ENCODE measurements around the gene FOXA3. TPM values are rescaled to one million over a fixed set of nuclear protein-coding genes. Genes with fewer than 3 reads are reported as not detected.
A peak's percentile ranks its signal among the peaks of the same experiment; 100 is the strongest.

FOXA3 gene
- total and polyA plus RNA-seq, 2 experiments from 2014 or later, result 14.6 to 18.6 TPM

DNA sequence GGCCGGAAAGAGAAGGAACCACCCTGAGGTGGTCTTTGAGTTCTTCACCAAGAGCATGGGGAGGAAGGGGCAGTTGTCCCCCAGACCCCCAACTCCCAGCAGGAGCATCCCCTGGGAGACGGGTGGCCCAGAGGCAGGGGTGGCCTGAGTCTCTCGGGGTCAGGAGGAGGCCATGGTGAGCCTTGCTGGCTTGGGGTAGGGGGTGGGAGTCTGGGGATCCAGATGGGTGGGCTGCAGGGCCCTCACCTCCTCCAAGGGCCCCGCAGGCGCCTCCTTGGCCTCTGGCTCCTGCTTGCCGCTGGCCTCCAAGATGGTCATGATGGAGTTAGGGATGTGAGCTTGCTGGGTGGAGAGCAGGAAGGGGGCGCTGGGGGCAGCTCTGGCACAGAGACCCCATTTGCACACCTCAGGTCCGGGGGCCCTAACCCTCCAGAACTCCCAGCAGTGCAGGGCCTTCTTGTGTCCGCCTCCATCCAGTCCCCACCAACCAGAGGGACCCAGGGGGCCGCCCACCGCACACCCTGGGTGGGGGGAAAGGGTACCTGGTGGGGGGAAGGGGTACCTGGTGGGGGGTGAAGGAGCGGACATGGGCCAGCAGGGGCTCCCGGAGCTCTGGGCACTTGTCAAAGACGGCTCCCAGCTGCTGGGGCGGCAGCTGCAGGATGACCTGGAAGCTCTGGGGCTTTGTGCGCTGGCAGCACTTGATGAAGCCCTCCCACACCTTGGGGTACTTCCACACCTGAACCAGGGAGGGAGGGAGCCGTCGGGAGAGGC lies 47.7 kb upstream of the FOXA3 start:
- H3K4me2 ChIP-seq, result peak overlapping the region; percentile 86
- no peaks in the 10 kb centered on the region for H3K79me2 ChIP-seq
- no peaks in the 10 kb centered on the region for H3K9me3 ChIP-seq (ENCODE audit: low read depth)
- no peaks in the 10 kb centered on the region for H3K36me3 ChIP-seq (replicated peaks; ENCODE audit: insufficient read depth, low read depth)
- no peak for DNase-seq (ENCODE audit: low spot score)
- no peak overlapping the region for H3K4me3 ChIP-seq
- H3K9me2 ChIP-seq (replicated peaks; ENCODE audit: insufficient read depth), result no peaks in the 10 kb centered on the region
- TF ChIP-seq, protein P1, sequence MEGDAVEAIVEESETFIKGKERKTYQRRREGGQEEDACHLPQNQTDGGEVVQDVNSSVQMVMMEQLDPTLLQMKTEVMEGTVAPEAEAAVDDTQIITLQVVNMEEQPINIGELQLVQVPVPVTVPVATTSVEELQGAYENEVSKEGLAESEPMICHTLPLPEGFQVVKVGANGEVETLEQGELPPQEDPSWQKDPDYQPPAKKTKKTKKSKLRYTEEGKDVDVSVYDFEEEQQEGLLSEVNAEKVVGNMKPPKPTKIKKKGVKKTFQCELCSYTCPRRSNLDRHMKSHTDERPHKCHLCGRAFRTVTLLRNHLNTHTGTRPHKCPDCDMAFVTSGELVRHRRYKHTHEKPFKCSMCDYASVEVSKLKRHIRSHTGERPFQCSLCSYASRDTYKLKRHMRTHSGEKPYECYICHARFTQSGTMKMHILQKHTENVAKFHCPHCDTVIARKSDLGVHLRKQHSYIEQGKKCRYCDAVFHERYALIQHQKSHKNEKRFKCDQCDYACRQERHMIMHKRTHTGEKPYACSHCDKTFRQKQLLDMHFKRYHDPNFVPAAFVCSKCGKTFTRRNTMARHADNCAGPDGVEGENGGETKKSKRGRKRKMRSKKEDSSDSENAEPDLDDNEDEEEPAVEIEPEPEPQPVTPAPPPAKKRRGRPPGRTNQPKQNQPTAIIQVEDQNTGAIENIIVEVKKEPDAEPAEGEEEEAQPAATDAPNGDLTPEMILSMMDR (IDR thresholded peaks at IDR 0.05; ENCODE audit: poor library complexity), result no peak
- no peak for TF ChIP-seq EZH2phosphoT487 (IDR thresholded peaks at IDR 0.05; ENCODE audit: low read depth, severe bottlenecking, unreplicated experiment)
- TF ChIP-seq EZH2 (IDR thresholded peaks at IDR 0.05; ENCODE audit: borderline replicate concordance), result no peak
- H3K27me3 ChIP-seq, result no peaks in the 10 kb centered on the region
- WGBS (ENCODE audit: low lambda C conversion rate, missing lambda C conversion rate), result 76% methylated on average over 14 of the region's 18 CpGs
- H3K27ac ChIP-seq, result peak overlapping the region; percentile 27
- no peaks in the 10 kb centered on the region for H4K20me1 ChIP-seq (ENCODE audit: insufficient read depth, poor library complexity, severe bottlenecking)
- no peak overlapping the region for H2AFZ ChIP-seq
- H3K4me1 ChIP-seq (ENCODE audit: insufficient read depth), result peaks cover 7% of the 10 kb centered on the region

DNA sequence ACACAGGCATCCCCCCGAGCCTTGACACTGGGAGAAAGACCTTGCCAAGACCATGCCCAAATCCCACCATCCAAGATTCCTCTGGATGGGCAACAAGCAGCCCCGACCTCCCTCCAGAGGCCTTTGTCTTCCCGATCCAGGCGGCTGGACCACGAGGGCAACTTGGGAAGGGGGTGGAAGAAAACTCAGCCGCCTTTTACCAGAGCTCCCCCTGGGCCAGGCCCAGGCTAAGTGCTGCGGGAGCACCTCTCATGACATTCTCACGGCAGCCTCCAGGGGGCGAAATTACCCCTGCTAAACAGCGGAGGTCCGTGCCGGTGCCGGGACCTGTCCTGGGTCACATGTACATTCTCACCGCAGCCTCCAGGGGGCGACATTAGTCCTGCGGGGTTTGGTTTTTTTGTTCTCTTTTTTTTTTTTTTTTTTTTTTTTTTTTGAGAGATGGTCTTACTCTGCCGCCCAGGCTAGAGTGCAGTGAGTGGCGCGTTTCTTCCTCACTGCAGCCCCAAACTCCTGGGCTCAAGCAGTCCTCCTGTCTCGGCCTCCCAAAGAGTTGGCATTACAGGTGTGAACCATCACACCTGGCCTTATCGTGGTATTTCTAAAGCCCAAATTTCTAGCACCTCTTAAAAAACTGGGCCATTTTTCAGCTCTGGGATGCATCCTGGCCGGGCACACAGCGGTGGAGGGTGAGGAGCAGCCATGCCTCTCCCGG lies 47.0 kb upstream of the FOXA3 start:
- 23% methylated on average over 24 of the region's 24 CpGs for WGBS (ENCODE audit: low lambda C conversion rate, missing lambda C conversion rate)
- Histone ChIP-seq H3K4me3 (no peak overlapping the region), H3K27ac (no peak overlapping the region), H2AFZ (no peak overlapping the region), H3K9me3 (ENCODE audit: low read depth) (no peaks in the 10 kb centered on the region), H3K4me1 (ENCODE audit: insufficient read depth) (peaks cover 7% of the 10 kb centered on the region), H3K36me3 (replicated peaks; ENCODE audit: insufficient read depth, low read depth) (no peaks in the 10 kb centered on the region), H4K20me1 (ENCODE audit: insufficient read depth, poor library complexity, severe bottlenecking) (no peaks in the 10 kb centered on the region), H3K79me2 (no peaks in the 10 kb centered on the region), H3K4me2 (no peak overlapping the region), H3K27me3 (no peaks in the 10 kb centered on the region), H3K9me2 (replicated peaks; ENCODE audit: insufficient read depth) (no peaks in the 10 kb centered on the region)
- TF ChIP-seq EZH2 (IDR thresholded peaks at IDR 0.05; ENCODE audit: borderline replicate concordance), result no peak
- TF ChIP-seq, protein P1 (IDR thresholded peaks at IDR 0.05; ENCODE audit: poor library complexity), result peak; percentile 98
- TF ChIP-seq EZH2phosphoT487 (IDR thresholded peaks at IDR 0.05; ENCODE audit: low read depth, severe bottlenecking, unreplicated experiment), result no peak
- DNase-seq (ENCODE audit: low spot score), result peak; percentile 98

GRCh38 chr19:45817725-45818301 lies 46.3 kb upstream of the FOXA3 start:
- WGBS (ENCODE audit: low lambda C conversion rate, missing lambda C conversion rate), result 77% methylated on average over 19 of the region's 19 CpGs
- TF ChIP-seq, protein P1 (IDR thresholded peaks at IDR 0.05; ENCODE audit: poor library complexity), result no peak
- no peaks in the 10 kb centered on the region for H3K9me2 ChIP-seq (replicated peaks; ENCODE audit: insufficient read depth)
- no peaks in the 10 kb centered on the region for H3K79me2 ChIP-seq
- H3K4me1 ChIP-seq (ENCODE audit: insufficient read depth), result peaks cover 7% of the 10 kb centered on the region
- H3K4me3 ChIP-seq, result no peak overlapping the region
- no peaks in the 10 kb centered on the region for H3K27me3 ChIP-seq
- H3K4me2 ChIP-seq, result no peak overlapping the region
- no peaks in the 10 kb centered on the region for H3K9me3 ChIP-seq (ENCODE audit: low read depth)
- H3K36me3 ChIP-seq (replicated peaks; ENCODE audit: insufficient read depth, low read depth), result no peaks in the 10 kb centered on the region
- no peak overlapping the region for H3K27ac ChIP-seq
- no peak for DNase-seq (ENCODE audit: low spot score)
- no peak overlapping the region for H2AFZ ChIP-seq
- H4K20me1 ChIP-seq (ENCODE audit: insufficient read depth, poor library complexity, severe bottlenecking), result no peaks in the 10 kb centered on the region
